NCI-H345 treated with DMSO at 0.1 percent for 48 hours (cell line): ENCODE measurements around the gene ZYG11B.
"Not testable (repeated sequence)": the region's sequence is repeated elsewhere in the genome, so short reads cannot be mapped to it uniquely, and the experiment has no call there.

Source experiments
- DNase-seq: peaks from one replicate; lab custom pipeline; 2025; ENCODE audit not compliant: unreplicated experiment; lab: John Stamatoyannopoulos, UW

Gene ZYG11B

GRCh38 chr1:52751589-52752483, 25.6 kb downstream of the ZYG11B start:
- no peak for DNase-seq

GRCh38 chr1:52752484-52752826, 26.2 kb downstream of the ZYG11B start:
- DNase-seq = no peak

DNA sequence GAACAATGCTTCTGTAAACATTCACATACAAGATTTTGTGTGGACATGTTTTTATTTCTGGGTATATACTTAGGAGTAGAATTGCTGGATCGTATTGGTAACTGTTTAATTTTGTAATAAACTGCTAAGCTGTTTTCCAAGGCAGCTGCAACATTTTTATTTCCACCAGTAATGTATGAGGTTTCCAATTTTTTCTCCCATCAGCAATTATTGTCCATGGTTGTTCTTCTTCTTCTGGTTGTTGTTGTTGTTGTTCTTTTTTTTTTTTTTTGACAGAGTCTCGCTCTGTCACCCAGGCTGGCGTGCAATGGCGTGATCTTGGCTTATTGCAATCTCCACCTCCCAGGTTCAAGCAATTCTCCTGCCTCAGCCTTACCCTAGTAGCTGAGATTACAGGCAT, 26.9 kb downstream of the ZYG11B start:
- DNase-seq = no peak

- DNase-seq = no peak
Observed at GRCh38 chr1:52756020-52756419, 29.8 kb downstream of the ZYG11B start.

GRCh38 chr1:52759908-52760307, 33.7 kb downstream of the ZYG11B start:
- DNase-seq = no peak

GRCh38 chr1:52767596-52768280, 41.5 kb downstream of the ZYG11B start:
- no peak for DNase-seq

DNA sequence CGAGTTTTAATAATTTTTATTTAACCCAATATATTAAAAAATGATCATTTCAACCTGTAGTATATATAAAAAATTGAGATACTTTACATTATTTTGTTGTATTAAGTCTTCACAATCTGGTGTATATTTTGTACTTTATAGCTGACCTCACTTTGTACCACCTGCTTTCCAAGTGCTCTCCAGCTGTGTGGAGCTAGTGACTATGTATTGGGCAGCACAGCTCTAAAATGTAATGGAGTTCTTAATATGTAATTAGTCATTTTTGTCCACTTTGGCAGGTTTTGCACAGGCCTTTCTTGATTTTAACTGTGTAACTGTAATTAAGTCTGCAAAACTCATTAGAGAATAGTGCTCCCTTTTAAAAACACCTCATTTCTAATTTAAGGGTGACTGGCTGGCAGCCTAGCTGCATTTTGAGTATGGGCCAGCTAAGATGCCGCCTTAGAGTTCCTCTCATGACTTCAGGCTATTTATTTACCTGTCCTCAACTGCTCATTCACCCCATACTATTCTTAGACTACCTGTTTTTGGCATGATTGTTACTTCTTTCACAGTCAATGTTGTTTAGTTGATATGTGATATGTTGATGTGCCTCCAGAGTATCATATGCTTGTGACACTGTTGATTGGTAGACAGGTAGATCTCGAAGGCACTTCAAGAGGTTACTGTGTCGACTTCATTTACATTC, 43.2 kb downstream of the ZYG11B start:
- no peak for DNase-seq

DNA sequence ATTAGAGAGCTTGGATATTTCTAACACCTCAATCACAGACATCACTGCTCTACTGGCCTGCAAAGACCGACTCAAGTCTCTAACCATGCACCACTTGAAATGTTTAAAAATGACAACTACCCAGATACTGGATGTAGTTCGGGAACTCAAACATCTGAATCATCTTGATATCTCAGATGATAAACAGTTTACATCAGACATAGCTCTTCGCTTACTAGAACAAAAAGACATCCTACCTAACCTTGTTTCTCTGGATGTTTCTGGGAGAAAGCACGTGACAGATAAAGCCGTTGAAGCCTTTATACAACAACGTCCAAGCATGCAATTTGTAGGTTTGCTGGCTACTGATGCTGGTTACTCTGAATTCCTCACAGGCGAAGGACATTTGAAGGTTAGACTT, 45.1 kb downstream of the ZYG11B start:
- DNase-seq = no peak

- DNase-seq = no peak
Observed at GRCh38 chr1:52786148-52786547, 59.9 kb downstream of the ZYG11B start.

- not testable (repeated sequence) for DNase-seq
Observed at GRCh38 chr1:52790429-52790828, 64.2 kb downstream of the ZYG11B start.

DNA sequence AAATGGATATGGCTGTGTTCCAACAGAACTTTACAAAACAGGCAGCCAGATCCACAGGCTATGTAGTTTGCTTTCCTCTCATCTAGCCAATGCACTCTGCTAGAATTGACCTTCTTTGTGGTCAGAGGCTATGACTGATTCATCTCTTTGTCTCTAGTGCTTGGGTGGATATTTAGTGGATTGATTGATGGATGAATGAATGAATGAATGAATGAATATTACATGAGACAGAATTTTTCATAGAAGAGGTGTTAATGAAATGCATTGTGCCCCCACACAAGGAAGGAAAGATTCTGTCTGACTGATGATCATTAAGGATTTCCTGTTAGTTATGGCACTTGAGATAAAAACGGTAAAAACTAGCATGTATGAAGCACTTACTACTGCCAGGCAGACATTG, 65.8 kb downstream of the ZYG11B start:
- no peak for DNase-seq

DNA sequence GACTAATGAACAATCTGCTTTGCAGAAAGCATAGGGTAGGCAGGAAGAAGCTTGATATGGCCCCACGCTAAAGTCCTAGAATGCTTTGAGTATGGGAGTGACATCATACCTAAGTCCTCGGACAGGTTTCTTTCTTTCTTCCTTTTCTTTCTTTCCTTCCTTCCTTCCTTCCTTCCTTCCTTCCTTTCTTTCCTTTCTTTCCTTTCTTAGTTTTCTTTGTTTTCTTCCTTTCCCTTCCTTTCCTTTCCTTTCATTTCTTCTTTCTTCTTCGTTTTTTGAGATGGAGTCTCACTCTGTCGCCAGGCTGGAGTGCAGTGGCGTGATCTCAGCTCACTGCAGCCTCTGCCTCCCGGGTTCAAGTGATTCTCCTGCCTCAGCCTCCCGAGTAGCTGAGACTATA, 67.5 kb downstream of the ZYG11B start:
- DNase-seq = not testable (repeated sequence)

GRCh38 chr1:52795464-52795863, 69.2 kb downstream of the ZYG11B start:
- DNase-seq = no peak

DNA sequence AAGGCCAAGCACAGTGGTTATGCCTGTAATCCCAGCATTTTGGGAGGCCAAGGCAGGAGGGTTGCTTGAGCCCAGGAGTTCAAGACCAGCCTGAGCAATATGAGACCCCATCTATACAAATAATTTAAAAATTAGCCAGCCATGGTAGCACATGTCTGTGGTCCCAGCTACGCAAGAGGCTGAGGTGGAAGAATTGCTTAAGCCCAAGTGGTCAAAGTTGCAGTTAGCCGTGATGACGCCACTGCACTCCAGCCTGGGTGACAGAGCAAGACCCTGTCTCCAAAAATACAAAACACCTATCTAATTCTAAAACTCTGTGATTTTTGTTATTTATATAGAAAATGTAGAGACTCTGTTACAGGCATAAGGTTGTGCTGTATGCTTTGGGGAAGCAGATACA, 72.1 kb downstream of the ZYG11B start:
- DNase-seq = no peak

- no peak for DNase-seq
Observed at GRCh38 chr1:52801011-52801410, 74.8 kb downstream of the ZYG11B start.

DNA sequence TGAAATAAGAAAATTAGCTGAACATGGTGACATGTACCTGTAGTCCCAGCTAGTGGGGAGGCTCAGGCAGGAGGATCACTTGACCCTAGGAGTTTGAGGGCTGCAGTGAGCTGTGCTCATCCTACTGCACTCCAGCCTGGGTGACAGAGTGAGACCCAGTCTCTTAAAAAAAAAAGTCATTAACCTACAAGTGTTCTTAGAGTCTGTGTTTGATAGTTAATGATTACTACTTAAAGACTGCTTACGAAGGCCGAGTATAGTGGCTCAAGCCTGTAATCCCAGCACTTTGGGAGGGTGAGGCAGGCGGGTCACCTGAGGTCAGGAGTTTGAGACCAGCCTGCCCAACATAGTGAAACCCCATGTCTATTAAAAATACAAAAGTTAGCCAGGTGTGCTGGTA, 77.8 kb downstream of the ZYG11B start:
- DNase-seq = not testable (repeated sequence)

- no peak for DNase-seq
Observed at GRCh38 chr1:52814465-52814864, 88.2 kb downstream of the ZYG11B start.

DNA sequence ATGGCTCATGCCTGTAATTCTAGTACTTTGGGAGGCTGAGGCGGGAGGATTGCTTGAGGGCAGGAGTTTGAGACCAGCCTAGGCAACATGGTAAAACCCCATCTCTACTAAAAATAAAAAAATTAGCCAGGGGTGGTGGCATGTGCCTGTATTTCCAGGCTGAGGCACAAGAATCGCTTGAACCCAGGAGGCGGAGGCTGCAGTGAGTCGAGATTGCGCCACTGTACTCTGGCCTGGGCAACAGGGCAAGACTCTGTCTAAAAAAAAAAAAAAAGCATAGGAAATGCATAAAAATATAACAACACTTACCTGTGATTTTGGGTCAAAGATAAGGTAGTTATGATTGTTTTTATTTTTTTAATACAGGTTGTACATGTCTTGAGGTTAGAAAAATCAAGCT, 94.6 kb downstream of the ZYG11B start:
- DNase-seq = not testable (repeated sequence)

DNA sequence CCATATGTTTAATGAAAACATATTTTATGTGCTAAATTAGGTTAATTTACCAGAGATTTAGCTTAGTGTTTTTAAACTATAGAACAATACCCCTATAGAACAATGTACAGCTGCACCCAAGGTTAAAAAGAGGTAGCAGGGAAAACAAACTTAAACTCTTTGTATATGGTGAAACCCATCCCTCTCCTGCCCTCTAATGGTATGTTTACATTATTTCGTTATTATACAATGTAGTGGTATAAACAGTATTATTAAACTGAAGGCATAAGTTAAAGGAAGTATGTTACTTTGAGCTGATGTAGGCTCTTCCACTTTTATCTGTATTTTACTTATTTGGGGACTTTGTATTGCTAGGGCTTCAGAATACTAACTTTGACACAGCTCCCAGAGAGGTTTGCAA, 99.6 kb downstream of the ZYG11B start:
- DNase-seq = no peak

GRCh38 chr1:52834798-52835197, 108.5 kb downstream of the ZYG11B start:
- no peak for DNase-seq

- DNase-seq = no peak
Observed at GRCh38 chr1:52836035-52836434, 109.8 kb downstream of the ZYG11B start.

DNA sequence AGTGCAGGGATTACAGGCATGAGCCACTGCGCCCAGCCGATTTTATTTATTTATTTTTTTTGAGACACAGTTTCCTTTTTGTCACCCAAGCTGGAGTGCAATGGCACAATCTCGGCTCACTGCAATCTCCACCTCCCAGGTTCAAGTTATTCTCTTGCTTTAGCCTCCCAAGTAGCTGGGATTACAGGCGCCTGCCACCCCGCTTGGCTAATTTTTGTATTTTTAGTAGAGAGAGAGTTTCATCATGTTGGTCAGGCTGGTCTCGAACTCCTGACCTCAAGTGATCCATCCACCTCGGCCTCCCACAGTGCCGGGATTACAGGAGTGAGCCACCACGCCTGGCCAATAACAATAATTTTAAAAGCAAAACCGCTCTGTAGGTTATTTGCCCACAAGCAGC, 112.9 kb downstream of the ZYG11B start:
- DNase-seq = not testable (repeated sequence)
